NT2/D1 (cell line): Measurements from ENCODE around the gene HGFAC.

Experiments
- SUZ12 ChIP-seq: IDR thresholded peaks from 2 replicates; pipeline ENCODE4 v1.6.1; 2011; ENCODE audit not compliant: insufficient read length, insufficient read depth; ENCODE audit errors: extremely low read depth
- YY1 ChIP-seq: IDR thresholded peaks from 2 replicates; pipeline ENCODE4 v1.6.1; 2011; ENCODE audit not compliant: insufficient read length, insufficient read depth
- ZNF274 ChIP-seq: IDR thresholded peaks from 2 replicates; pipeline ENCODE4 v1.6.1; 2011; ENCODE audit warnings: mild to moderate bottlenecking, low read depth, low read length

GRCh38 chr4:3493720-3494461 is 52.1 kb downstream of the HGFAC start:
- no peak for TF ChIP-seq SUZ12
- no peak for TF ChIP-seq ZNF274
- TF ChIP-seq YY1, result no peak
